GM19452 (cell line): ENCODE measurements around the gene MGMT.
A peak's percentile ranks its signal among the peaks of the same experiment; 100 is the strongest.

Experiments used
- ATAC-seq: cut with Tn5 transposase; IDR thresholded peaks from one replicate; pipeline ENCODE4 v1.9.1; 2021; ENCODE audit not compliant: unreplicated experiment

The MGMT gene

GRCh38 chr10:129541200-129541599 is 74.2 kb downstream of the MGMT start:
- no peak for ATAC-seq

- ATAC-seq: no peak
These were observed 74.9 kb downstream of the MGMT start for GRCh38 chr10:129541748-129542487.

GRCh38 chr10:129542589-129542988 is 75.5 kb downstream of the MGMT start:
- ATAC-seq: no peak

- ATAC-seq: no peak
These were observed 77.5 kb downstream of the MGMT start for GRCh38 chr10:129544205-129545202.

- ATAC-seq: no peak
These were observed 78.2 kb downstream of the MGMT start for GRCh38 chr10:129545261-129545660.

- ATAC-seq: no peak
These were observed 79.1 kb downstream of the MGMT start for GRCh38 chr10:129546106-129546505.

GRCh38 chr10:129547608-129548007 is 80.6 kb downstream of the MGMT start:
- no peak for ATAC-seq

GRCh38 chr10:129548600-129548999 is 81.6 kb downstream of the MGMT start:
- ATAC-seq: no peak

- ATAC-seq: no peak
These were observed 83.0 kb downstream of the MGMT start for GRCh38 chr10:129550076-129550475.

GRCh38 chr10:129550658-129551057 is 83.6 kb downstream of the MGMT start:
- no peak for ATAC-seq

- ATAC-seq: peak; percentile 83
These were observed 85.1 kb downstream of the MGMT start for GRCh38 chr10:129552119-129552518.

GRCh38 chr10:129553928-129554327 is 86.9 kb downstream of the MGMT start:
- no peak for ATAC-seq

- ATAC-seq: no peak
These were observed 89.3 kb downstream of the MGMT start for GRCh38 chr10:129556316-129556715.

- no peak for ATAC-seq
These were observed 93.3 kb downstream of the MGMT start for GRCh38 chr10:129560361-129560760.

GRCh38 chr10:129562487-129562886 is 95.4 kb downstream of the MGMT start:
- ATAC-seq: no peak

GRCh38 chr10:129564923-129565322 is 97.9 kb downstream of the MGMT start:
- no peak for ATAC-seq

- no peak for ATAC-seq
These were observed 101.7 kb downstream of the MGMT start for GRCh38 chr10:129568583-129569344.

GRCh38 chr10:129570185-129570584 is 103.1 kb downstream of the MGMT start:
- ATAC-seq: no peak

GRCh38 chr10:129579228-129579627 is 112.2 kb downstream of the MGMT start:
- ATAC-seq: no peak

GRCh38 chr10:129580010-129580409 is 113.0 kb downstream of the MGMT start:
- ATAC-seq: no peak

GRCh38 chr10:129580901-129581300 is 113.9 kb downstream of the MGMT start:
- no peak for ATAC-seq
